Heart left ventricle (tissue), 13 donors: ENCODE measurements around the gene SIRT6.

ENCODE experiments used
- CTCF ChIP-seq, 12 donors: fragments of 200-600 bp; sonication (generic) in 4 of 12; IDR thresholded peaks; one replicate each; pipeline versions ENCODE4 v1.5.0 to v1.8.0; 2018 to 2022; ENCODE audit warnings: antibody characterized with exemption in 12 of 12, mild to moderate bottlenecking in 5 of 12
- POLR2A ChIP-seq, 2 donors: fragments of 450-650 bp; IDR thresholded peaks; one replicate each; pipeline ENCODE4 v1.6.1; 2017; ENCODE audit warnings: antibody characterized with exemption in 2 of 2, mild to moderate bottlenecking in 2 of 2, moderate library complexity in 2 of 2
- donor health status: ischemic (EF 13 %, LVEDD 7.1; RV severe dilation, severe dysfunction).
- donor health status: DM: no; HTN: yes; CAD: no.
- donor health status: DM: no; HTN: no; CAD: no.
- donor health status: ischemic (EF 25% LVEDD 6.9; RV normal size, moderate dysfunction).
- donor health status: ischemic (EF 25% LVEDD 5.7; RV mildly dilated, moderate dysfunction).
- donor health status: ischemic (EF 35%, LVEDD 5.7; RV mildly dilated, moderate dysfunction).
- donor health status: nonischemic (EF 11% LVEDD 7.7; RV severe dilation, severe dysfunction).
- donor health status: DM: yes; HTN: yes; CAD: no.
- donor health status: PGD.
- donor health status: ischemic (EF 29% LVEDD 5.4; RV normal size, mild dysfunction).
- donor health status: nonischemic (EF 23%, LVEDD 6.1; RV moderate dilation, normal function).

DNA sequence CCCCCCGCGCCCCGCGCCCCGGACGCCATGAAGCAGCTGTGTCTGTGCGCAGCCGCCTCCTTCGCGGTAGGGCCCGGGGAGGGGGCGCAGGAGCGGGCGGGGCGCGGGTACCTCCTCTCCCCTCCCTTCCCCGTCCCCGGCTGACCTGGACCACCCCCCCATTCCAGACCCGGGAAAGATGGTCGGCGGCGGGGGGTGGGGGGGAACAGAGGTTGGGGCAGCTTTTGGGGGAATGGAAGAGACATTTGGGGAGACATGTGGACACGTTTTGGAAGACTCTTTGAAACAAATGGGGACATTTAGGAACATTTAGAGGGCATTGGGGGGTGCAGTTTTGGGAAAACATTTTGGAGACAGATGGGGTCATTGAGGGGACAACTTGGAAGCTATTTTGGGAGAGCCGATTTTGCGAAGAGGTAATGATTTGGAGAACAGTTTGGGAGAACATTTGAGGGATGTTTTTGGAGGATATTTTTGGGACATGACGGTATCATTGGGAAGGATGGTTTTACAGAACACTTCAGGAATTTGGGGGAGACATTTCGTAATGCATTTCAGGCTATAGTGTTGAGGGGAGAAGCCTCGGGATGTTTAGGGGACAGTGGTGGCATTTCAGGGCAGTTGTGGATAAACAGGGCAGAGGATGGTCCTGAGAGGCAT lies 16.2 kb upstream of the SIRT6 start:
- TF ChIP-seq CTCF (IDR thresholded peaks at IDR 0.05) (no peak), POLR2A (IDR thresholded peaks at IDR 0.05) (no peak)
